ENCODE results near the gene NKAPD1.

The NKAPD1 gene

GRCh38 chr11:112134473-112134872 is 60.4 kb downstream of the NKAPD1 start:
- Histone ChIP-seq H3K27me3 (ENCODE audit: insufficient read depth, low read depth) (no peaks in the 10 kb centered on the region), H4K20me1 (ENCODE audit: insufficient read depth) (no peaks in the 10 kb centered on the region), H3K79me2 (ENCODE audit: insufficient read depth, low read depth) (no peaks in the 10 kb centered on the region), H3K27ac (no peak overlapping the region), H2AFZ (ENCODE audit: low read depth) (no peak overlapping the region), H3K4me1 (ENCODE audit: low read depth, poor library complexity, severe bottlenecking) (peaks cover 42% of the 10 kb centered on the region), H3K4me2 (no peak overlapping the region), H3K36me3 (ENCODE audit: insufficient read depth) (no peaks in the 10 kb centered on the region), H3K4me3 (IDR thresholded peaks at IDR 0.05; ENCODE audit: insufficient read depth, low read depth, low read length) (no peak overlapping the region), H3K9ac (no peak overlapping the region)
- TF ChIP-seq CTCF (conservative IDR thresholded peaks at IDR 0.05; ENCODE audit: low read depth, low read length): no peak
